Hematopoietic multipotent progenitor cell treated with erythropoietin and hydrocortisone succinate and interleukin-3 and kit ligand, for 15 days (in vitro differentiated cells): Measurements from ENCODE around the gene AGAP3.

ENCODE experiments used
- DNase-seq: peaks from one replicate; pipeline ENCODE4 v3.0.0-alpha.2; 2015; ENCODE audit warnings: low spot score

The AGAP3 gene

DNA sequence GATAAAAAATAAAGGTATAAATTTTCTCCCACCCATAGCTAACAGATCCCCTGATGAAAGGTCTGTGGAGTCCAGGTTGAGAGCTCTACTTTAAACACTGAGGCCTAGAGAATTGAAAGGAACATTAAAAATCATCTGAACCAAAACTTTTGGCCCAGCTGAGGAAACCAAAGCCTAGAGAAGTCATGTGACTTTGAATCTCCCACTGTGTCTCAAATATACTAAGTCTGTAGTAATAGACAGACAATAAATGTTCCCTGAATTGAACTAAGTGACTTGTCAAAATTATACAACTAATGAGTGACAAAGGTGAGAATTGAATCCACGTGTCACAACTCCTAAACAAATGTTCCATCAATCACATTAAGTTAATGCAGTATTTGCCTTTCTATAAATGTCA lies 75.5 kb downstream of the AGAP3 start:
- no peak for DNase-seq

GRCh38 chr7:151166629-151167196 lies 80.4 kb downstream of the AGAP3 start:
- no peak for DNase-seq

DNA sequence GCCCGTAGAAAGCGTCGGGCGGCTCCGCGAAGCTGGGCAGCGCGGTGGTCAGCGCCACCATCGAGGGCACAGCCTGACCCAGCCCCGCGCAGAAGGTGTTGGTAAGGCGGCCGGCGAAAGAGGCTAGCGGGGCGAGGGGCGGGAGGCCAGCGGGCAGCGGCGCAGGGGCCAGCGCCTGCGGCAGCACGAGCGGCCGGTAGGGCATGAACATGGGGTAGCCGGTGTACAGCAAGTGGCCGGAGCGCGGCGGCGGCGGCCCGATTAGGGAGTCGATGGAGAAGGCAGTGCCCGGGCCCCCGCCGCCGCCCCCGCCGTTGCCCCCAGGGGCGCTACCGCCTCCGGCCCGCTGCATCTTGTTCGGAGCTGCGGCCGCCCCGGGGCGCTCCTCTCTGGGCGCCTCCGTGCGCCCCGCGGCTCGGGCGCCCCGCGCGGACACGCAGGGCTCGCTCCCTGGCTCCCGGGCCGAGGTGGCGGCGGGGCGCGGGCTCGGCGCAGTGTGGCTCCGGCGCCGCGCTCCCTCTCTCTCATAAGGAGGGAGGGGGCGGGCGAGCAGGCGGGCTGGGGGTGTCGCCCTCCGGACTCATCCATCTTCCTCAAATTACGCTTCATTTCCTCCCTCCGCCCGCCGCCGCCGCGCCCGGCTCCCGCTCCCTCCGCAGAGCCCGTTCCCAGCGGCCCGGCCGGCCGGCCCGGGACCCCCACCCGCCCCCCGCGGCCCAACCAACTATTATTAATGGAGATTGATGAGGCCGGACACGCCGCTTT lies 81.1 kb downstream of the AGAP3 start, which contains the start of gene GBX1:
GBX1 (minus strand) TSS at position 498 of the 765 bp plus-strand sequence; CDS start at position 352, 146 bp downstream.
- DNase-seq = no peak

- DNase-seq = peak; percentile 26
Measured at GRCh38 chr7:151168003-151168786, 81.9 kb downstream of the AGAP3 start.

DNA sequence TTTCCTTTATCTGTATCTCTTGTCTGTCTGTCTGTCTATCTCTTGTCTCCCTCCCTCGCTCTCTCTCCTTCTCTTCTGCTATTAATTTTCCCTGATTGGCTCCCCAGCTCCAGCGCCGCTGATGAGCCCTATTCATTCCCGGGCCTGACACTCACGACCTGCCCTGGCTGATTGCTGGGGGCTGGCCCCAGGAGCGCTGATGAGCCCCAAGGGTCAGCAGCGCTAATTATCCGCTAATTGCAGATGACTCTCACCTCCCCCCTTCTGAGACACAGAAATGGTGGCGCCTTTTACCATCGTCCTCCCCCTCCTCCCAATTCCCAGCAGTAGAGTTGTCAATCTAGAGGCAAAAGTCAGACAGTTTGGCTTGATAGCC lies 82.5 kb downstream of the AGAP3 start:
- DNase-seq = no peak

DNA sequence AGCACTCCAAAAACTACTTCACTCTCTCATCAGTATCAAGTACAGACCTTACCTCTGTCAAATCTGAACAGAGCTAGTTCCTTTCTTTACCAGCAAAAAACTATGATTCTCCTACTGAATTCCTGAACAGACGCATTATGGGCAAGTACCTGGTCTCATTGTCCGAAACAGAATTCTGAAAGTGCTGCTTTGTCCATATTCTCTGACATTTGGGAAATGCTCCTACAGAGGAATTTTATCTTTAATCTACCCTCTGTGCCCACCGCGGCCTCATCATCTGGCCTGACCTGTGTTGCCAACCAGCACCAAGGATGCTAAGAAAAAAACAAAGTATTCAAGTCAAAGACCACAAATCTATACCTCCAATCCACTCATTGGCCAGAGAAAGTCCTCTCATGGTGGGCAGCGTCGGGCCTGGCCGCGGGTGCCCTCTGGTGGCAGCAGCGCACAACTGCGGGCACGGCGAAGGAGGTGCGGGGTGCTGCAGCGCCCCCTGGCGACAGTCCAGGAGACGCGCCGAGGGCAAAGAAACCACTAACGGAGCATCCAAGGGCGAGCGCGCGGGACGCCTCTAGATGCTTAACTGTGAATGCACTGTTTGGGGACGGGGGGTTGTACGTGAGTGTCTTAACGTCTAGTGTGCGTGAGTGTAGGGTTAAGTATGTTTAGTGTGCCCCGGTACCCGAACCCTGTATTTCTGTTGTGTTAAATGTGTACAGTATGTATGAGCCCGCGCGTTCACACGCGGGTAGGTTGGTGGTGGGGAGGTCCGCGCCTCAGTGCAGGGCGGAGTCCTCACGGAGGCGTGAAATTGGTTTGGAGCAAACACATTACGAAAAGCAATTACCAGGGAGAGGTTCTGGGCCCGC lies 86.2 kb downstream of the AGAP3 start:
- peak; percentile 83 for DNase-seq

- DNase-seq = no peak
Measured at GRCh38 chr7:151173386-151174245, 87.3 kb downstream of the AGAP3 start.

- no peak for DNase-seq
Measured at GRCh38 chr7:151174246-151175046, 88.2 kb downstream of the AGAP3 start.

GRCh38 chr7:151175047-151175792 lies 88.9 kb downstream of the AGAP3 start:
- DNase-seq = no peak

DNA sequence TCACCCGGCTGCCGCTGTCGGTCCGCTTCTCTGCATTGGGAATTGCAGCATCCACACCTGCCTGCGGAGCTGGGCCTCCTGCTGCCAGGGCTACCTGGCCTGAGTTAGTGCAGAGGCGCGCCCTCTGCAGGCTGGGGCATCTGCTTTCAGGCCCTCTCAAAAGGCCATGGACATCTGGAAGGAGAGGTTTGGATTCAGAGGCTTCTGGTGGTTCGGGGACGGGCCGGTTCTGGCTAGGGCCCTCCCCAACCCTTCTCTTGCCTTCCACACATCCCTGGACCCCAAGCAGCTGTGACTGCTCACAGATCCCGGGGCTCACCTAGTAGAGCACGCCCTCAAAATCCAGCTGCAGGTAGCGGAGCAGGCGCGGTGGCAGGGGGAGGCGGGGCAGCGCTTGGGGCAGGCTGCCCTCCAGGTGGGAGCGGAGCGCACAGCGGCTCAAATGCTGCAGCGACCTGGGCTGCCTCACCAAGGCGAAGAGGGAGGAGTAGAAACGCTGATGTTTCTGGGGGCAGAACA lies 89.6 kb downstream of the AGAP3 start:
- DNase-seq = no peak

DNA sequence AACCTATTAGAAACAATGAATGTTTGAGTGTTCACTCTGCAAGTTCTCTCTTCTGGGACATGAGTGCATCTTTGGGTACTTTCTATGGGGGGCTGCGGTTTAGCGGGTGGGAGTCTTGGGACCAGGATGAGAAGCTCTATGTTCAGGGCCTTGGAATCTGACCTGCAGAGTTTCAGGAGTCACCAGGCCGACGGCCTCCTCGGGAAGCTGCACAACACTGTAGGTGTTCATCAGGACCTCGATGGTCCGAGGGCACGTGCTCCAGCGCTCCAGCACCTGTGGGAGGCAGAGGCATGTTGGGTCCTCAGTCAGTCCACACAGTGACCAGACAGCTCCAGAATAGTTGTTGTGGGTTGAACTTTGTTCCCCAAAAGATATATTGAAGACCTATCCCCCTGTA lies 90.1 kb downstream of the AGAP3 start:
- no peak for DNase-seq

DNA sequence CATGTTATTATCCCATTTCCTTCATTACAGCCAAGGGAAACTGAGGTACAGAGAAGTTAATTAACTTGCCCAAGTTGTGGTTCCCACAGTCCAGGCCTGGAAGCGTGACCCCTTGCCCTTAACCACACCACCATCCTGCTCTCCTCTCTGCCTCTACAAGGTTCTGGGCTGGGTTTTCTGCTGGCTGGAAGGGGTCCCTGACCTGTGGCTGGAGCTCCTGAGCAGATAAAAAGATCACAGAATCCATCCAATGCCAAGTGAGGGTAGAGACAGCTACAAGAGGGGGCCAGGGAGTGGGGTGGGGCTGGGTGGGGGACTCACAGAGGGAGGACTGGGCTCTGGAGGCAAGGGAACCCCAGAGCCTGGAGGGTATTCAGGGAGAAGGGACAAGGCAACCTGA lies 91.0 kb downstream of the AGAP3 start:
- no peak for DNase-seq

GRCh38 chr7:151178236-151178635 lies 92.0 kb downstream of the AGAP3 start:
- DNase-seq = no peak

DNA sequence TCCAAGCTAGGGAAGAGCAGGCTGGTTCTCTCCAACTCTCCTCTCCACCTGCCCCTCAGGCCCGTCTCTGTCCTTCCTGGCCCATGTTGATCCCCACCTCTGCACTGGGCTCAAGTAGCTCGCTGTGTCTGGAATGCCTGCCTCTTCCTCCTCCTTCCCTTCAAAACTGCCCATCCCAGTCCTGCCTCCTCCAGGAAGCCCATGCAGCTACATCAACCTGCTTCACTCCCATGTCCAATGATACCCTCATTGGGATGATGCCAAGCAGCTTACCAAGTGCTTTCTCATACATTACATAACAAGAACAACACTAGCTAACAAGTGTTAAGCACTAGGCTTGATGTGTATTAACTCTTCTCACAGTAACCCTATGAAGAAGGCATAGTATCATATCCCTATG lies 92.6 kb downstream of the AGAP3 start:
- no peak for DNase-seq

- no peak for DNase-seq
Measured at GRCh38 chr7:151179287-151179860, 93.1 kb downstream of the AGAP3 start.

GRCh38 chr7:151179946-151180345 lies 93.7 kb downstream of the AGAP3 start:
- DNase-seq = no peak

DNA sequence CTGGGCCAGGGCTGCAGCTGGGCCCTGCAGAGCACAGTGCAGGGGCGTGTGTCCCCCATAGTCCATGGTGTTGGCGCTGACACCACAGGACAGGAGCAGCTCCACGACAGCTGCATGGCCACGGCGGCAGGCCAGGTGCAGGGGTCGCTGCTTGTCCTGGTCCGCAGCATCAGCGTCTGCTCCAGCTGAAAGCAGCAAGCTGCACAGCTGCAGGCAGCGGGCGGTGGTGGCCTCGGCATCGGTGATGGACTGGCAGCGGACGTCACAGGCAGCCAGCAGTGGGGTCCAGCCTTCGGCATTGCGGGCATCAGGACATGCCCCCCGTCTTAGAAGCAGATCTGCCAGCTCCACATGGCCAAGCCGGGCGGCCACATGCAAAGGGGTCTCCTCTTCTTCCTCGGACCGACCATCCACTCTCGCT lies 94.7 kb downstream of the AGAP3 start:
- DNase-seq = no peak

DNA sequence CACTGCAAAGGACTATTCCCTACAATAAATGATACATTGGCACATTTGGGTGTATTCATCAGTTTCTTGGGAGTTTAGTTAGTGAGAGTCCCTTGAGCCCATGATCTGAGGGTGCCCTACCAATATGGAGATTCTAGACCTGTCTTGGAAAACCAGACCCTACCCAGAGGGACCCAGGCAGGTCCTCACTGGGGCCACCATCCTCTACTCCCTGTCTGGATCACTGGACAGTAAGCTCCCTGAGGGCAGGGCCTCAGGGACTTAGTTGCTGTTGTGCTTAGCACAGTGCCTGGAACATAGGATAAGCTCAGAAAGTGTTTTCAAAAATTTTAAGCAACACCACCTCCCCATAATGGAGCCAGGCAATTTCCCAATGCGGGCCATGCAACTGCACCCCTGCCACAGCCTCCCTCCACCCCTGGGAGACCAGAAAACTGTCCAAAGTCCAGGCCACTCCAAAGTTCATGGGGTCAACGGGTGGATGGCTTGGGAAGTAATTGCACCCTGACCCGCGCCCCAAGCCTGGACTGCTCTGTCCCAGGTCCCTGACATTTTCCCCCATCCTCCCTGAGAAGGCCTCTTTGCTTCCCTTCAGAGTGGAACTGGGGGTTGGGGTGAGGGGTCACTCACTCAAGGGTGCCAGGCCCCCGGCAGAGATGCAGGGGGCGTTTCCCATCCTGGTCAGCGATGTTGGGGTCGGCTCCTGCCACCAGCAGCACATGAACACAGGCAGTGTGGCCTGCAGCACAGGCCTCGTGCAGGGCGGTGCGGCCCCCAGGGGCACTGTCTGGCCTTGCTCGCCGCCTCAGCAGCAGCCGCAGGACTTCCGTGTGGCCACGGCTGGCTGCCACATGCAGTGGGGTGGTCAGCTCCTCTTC lies 99.7 kb downstream of the AGAP3 start:
- no peak for DNase-seq
